ENCODE measurements around the gene UBE2L3. TPM values are rescaled to one million over a fixed set of nuclear protein-coding genes. Genes with fewer than 3 reads are reported as not detected.
"Not testable (repeated sequence)": the region's sequence is repeated elsewhere in the genome, so short reads cannot be mapped to it uniquely, and the experiment has no call there.

The UBE2L3 gene
- total RNA-seq, 2 experiments from 2014 or later = 57.3 to 75.5 TPM

GRCh38 chr22:21606775-21607174 lies 39.3 kb downstream of the UBE2L3 start:
- Mint-ChIP-seq H3K4me1 (peaks cover 22% of the 10 kb centered on the region), H3K4me3 (no peak overlapping the region), H3K27ac (no peak overlapping the region), H3K27me3 (no peaks in the 10 kb centered on the region), H3K9me3 (ENCODE audit: low read depth) (no peaks in the 10 kb centered on the region), H3K36me3 (ENCODE audit: low read depth) (peaks cover 25% of the 10 kb centered on the region)
- ATAC-seq = peak; percentile 55
- intact Hi-C loops (cut with DNase I, micrococcal nuclease) = no loop called here
- no peak for DNase-seq
- ChIA-PET CTCF (interaction anchor here (0.6 to 2.0 kb wide), 2 partner anchors 33 to 1486 kb away, joined by 3 to 5 read pairs; no protein-coding TSS in a partner anchor), POLR2A (no interaction called here)

- H3K4me1 Mint-ChIP-seq = peaks cover 21% of the 10 kb centered on the region
- H3K27ac Mint-ChIP-seq = peak overlapping the region; percentile 19
- H3K27me3 Mint-ChIP-seq; ATAC-seq; DNase-seq; intact Hi-C loops (cut with DNase I, micrococcal nuclease); POLR2A ChIA-PET; H3K9me3 Mint-ChIP-seq (ENCODE audit: low read depth); H3K4me3 Mint-ChIP-seq: not testable (repeated sequence)
- peaks cover 38% of the 10 kb centered on the region for H3K36me3 Mint-ChIP-seq (ENCODE audit: low read depth)
- CTCF ChIA-PET = interaction anchor here (0.8 to 2.4 kb wide), 6 partner anchors 8 to 158 kb away, joined by 3 to 11 read pairs (median 3); partner anchors contain the start of gene YDJC
Measured at GRCh38 chr22:21609556-21610157, 42.1 kb downstream of the UBE2L3 start.

GRCh38 chr22:21611210-21611977 lies 43.9 kb downstream of the UBE2L3 start:
- POLR2A ChIA-PET = no interaction called here

GRCh38 chr22:21612858-21613257 lies 45.3 kb downstream of the UBE2L3 start:
- intact Hi-C loops (cut with DNase I, micrococcal nuclease) = no loop called here
- ChIA-PET CTCF (interaction anchor here (0.6 to 2.0 kb wide), 5 partner anchors 9 to 165 kb away, joined by 4 to 6 read pairs (median 5); no protein-coding TSS in a partner anchor), POLR2A (no interaction called here)
- H3K27me3 Mint-ChIP-seq = no peaks in the 10 kb centered on the region
- peaks cover 33% of the 10 kb centered on the region for H3K36me3 Mint-ChIP-seq (ENCODE audit: low read depth)
- no peak for DNase-seq
- no peak overlapping the region for H3K27ac Mint-ChIP-seq
- no peak for ATAC-seq
- no peaks in the 10 kb centered on the region for H3K9me3 Mint-ChIP-seq (ENCODE audit: low read depth)
- no peak overlapping the region for H3K4me3 Mint-ChIP-seq
- H3K4me1 Mint-ChIP-seq = peaks cover 8% of the 10 kb centered on the region

More at GRCh38 chr22:21611210-21611977, 43.9 kb downstream of the UBE2L3 start:
- intact Hi-C loops (cut with DNase I, micrococcal nuclease) = no loop called here
- ATAC-seq (no peak), DNase-seq (no peak)
- no peaks in the 10 kb centered on the region for H3K27me3 Mint-ChIP-seq
- no peaks in the 10 kb centered on the region for H3K9me3 Mint-ChIP-seq (ENCODE audit: low read depth)
- peaks cover 41% of the 10 kb centered on the region for H3K36me3 Mint-ChIP-seq (ENCODE audit: low read depth)
- peaks cover 18% of the 10 kb centered on the region for H3K4me1 Mint-ChIP-seq
- CTCF ChIA-PET = no interaction called here
- no peak overlapping the region for H3K4me3 Mint-ChIP-seq
- peak overlapping the region; percentile 49 for H3K27ac Mint-ChIP-seq

GRCh38 chr22:21613553-21614233 lies 46.2 kb downstream of the UBE2L3 start:
- Mint-ChIP-seq H3K36me3 (ENCODE audit: low read depth) (peaks cover 30% of the 10 kb centered on the region), H3K27me3 (no peaks in the 10 kb centered on the region), H3K27ac (peak overlapping the region; percentile 33), H3K4me1 (peaks cover 8% of the 10 kb centered on the region), H3K4me3 (no peak overlapping the region), H3K9me3 (ENCODE audit: low read depth) (no peaks in the 10 kb centered on the region)
- ChIA-PET POLR2A (no interaction called here), CTCF (interaction anchor here (0.6 to 2.0 kb wide), 5 partner anchors 10 to 404 kb away, joined by 3 to 6 read pairs (median 5); no protein-coding TSS in a partner anchor)
- ATAC-seq (no peak), DNase-seq (no peak)
- intact Hi-C loops (cut with DNase I, micrococcal nuclease) = no loop called here

- no peak for DNase-seq
- no peak for ATAC-seq
- intact Hi-C loops (cut with DNase I, micrococcal nuclease) = no loop called here
- Mint-ChIP-seq H3K4me1 (peaks cover 8% of the 10 kb centered on the region), H3K27ac (no peak overlapping the region), H3K36me3 (ENCODE audit: low read depth) (peaks cover 30% of the 10 kb centered on the region), H3K4me3 (no peak overlapping the region), H3K27me3 (no peaks in the 10 kb centered on the region), H3K9me3 (ENCODE audit: low read depth) (no peaks in the 10 kb centered on the region)
- POLR2A ChIA-PET = interaction anchor here (0.5 to 1.5 kb wide), 2 partner anchors 14 to 19 kb away, joined by 3 read pairs; no protein-coding TSS in a partner anchor
- CTCF ChIA-PET = interaction anchor here (1.5 to 2.4 kb wide), 2 partner anchors 28 to 31 kb away, joined by 4 to 10 read pairs; no protein-coding TSS in a partner anchor
Measured at GRCh38 chr22:21615731-21616130, 48.2 kb downstream of the UBE2L3 start.

GRCh38 chr22:21617337-21617736 lies 49.8 kb downstream of the UBE2L3 start:
- CTCF ChIA-PET = interaction anchor here (1.0 to 2.4 kb wide), 7 partner anchors 9 to 30 kb away, joined by 3 to 10 read pairs (median 4); no protein-coding TSS in a partner anchor
- DNase-seq = not testable (repeated sequence)

GRCh38 chr22:21621025-21621424 lies 53.5 kb downstream of the UBE2L3 start:
- CTCF ChIA-PET = interaction anchor here (0.6 to 1.7 kb wide), 3 partner anchors 8 to 26 kb away, joined by 3 to 4 read pairs (median 3); no protein-coding TSS in a partner anchor
- Mint-ChIP-seq H3K9me3 (ENCODE audit: low read depth) (no peaks in the 10 kb centered on the region), H3K27me3 (no peaks in the 10 kb centered on the region), H3K36me3 (ENCODE audit: low read depth) (peaks cover 20% of the 10 kb centered on the region), H3K4me1 (peaks cover 5% of the 10 kb centered on the region), H3K4me3 (no peak overlapping the region), H3K27ac (no peak overlapping the region)
- ATAC-seq = no peak
- POLR2A ChIA-PET = no interaction called here
- no peak for DNase-seq
- intact Hi-C loops (cut with DNase I, micrococcal nuclease) = no loop called here

More at GRCh38 chr22:21617337-21617736, 49.8 kb downstream of the UBE2L3 start:
- H3K4me1 Mint-ChIP-seq; intact Hi-C loops (cut with DNase I, micrococcal nuclease); H3K4me3 Mint-ChIP-seq; H3K9me3 Mint-ChIP-seq (ENCODE audit: low read depth); H3K27me3 Mint-ChIP-seq; H3K27ac Mint-ChIP-seq; ATAC-seq: not testable (repeated sequence)
- H3K36me3 Mint-ChIP-seq (ENCODE audit: low read depth) = peaks cover 26% of the 10 kb centered on the region
- POLR2A ChIA-PET = interaction anchor here (0.6 kb wide), 1 partner anchor 1761 kb away, joined by 5 read pairs; no protein-coding TSS in a partner anchor

GRCh38 chr22:21622011-21622918 lies 54.8 kb downstream of the UBE2L3 start:
- H3K4me3 Mint-ChIP-seq = no peak overlapping the region
- ChIA-PET POLR2A (no interaction called here), CTCF (interaction anchor here (1.0 to 1.6 kb wide), 2 partner anchors 24 to 25 kb away, joined by 3 to 4 read pairs; no protein-coding TSS in a partner anchor)
- intact Hi-C loops (cut with DNase I, micrococcal nuclease) = no loop called here
- DNase-seq = no peak
- H3K4me1 Mint-ChIP-seq = peaks cover 12% of the 10 kb centered on the region
- H3K9me3 Mint-ChIP-seq (ENCODE audit: low read depth) = no peaks in the 10 kb centered on the region
- no peak for ATAC-seq
- H3K27me3 Mint-ChIP-seq = no peaks in the 10 kb centered on the region
- peaks cover 26% of the 10 kb centered on the region for H3K36me3 Mint-ChIP-seq (ENCODE audit: low read depth)
- peak overlapping the region; percentile 63 for H3K27ac Mint-ChIP-seq

- ATAC-seq (no peak), DNase-seq (no peak)
- intact Hi-C loops (cut with DNase I, micrococcal nuclease) = no loop called here
- H3K4me1 Mint-ChIP-seq = peaks cover 20% of the 10 kb centered on the region
- no peaks in the 10 kb centered on the region for H3K27me3 Mint-ChIP-seq
- POLR2A ChIA-PET = no interaction called here
- H3K9me3 Mint-ChIP-seq (ENCODE audit: low read depth) = no peaks in the 10 kb centered on the region
- CTCF ChIA-PET = interaction anchor here (0.7 to 1.6 kb wide), 8 partner anchors 10 to 807 kb away, joined by 3 to 5 read pairs (median 4); partner anchors contain the start of gene SDF2L1
- no peak overlapping the region for H3K4me3 Mint-ChIP-seq
- H3K27ac Mint-ChIP-seq = no peak overlapping the region
- H3K36me3 Mint-ChIP-seq (ENCODE audit: low read depth) = peaks cover 34% of the 10 kb centered on the region
Measured at GRCh38 chr22:21622919-21623647, 55.6 kb downstream of the UBE2L3 start.

Data from activated CD4-positive, alpha-beta T cell treated with anti-CD3 and anti-CD28 coated beads for 36 hours (primary cell).